ENCODE results near the gene CDK9.

DNA sequence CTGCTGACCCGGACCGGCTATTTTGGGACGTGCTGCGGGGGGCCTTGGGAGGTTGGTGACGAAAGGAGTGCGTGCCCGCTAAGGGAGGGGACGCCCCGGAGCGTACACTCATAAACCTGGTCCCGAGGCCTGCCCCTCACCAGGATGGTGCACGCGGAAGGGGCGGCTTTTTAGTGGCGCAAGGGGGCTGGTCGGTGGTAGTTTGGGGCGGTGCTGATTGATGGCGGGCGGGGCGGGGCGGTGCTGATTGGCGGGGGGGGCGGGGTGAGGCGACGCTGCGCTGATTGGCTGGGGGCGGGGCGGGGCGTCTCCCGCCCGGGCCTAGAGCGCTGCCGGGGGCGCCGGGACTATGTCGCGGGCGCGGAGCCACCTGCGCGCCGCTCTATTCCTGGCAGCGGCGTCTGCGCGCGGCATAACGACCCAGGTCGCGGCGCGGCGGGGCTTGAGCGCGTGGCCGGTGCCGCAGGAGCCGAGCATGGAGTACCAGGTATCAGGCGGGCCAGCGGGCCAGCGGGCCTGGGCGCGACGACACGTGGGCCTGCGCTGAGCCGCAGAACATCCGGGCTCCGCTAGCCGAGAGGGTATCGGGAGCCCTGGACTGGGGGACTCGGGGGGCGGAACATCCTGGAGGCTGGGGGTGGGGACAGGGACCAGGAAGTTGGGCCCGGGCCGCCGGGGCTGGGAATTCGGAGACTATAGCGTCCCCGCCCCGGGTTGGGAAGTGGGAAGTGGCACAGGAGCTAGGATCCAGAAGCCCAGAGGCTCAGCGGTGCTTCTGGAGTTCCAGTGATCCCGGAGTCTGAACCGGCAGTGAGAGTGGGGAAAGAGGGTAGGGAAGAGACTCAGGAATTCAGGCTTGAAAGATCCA lies 17.0 kb downstream of the CDK9 start, which contains the start of gene FPGS:
- TF ChIP-seq, protein P1, sequence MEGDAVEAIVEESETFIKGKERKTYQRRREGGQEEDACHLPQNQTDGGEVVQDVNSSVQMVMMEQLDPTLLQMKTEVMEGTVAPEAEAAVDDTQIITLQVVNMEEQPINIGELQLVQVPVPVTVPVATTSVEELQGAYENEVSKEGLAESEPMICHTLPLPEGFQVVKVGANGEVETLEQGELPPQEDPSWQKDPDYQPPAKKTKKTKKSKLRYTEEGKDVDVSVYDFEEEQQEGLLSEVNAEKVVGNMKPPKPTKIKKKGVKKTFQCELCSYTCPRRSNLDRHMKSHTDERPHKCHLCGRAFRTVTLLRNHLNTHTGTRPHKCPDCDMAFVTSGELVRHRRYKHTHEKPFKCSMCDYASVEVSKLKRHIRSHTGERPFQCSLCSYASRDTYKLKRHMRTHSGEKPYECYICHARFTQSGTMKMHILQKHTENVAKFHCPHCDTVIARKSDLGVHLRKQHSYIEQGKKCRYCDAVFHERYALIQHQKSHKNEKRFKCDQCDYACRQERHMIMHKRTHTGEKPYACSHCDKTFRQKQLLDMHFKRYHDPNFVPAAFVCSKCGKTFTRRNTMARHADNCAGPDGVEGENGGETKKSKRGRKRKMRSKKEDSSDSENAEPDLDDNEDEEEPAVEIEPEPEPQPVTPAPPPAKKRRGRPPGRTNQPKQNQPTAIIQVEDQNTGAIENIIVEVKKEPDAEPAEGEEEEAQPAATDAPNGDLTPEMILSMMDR (optimal IDR thresholded peaks at IDR 0.05 in 1 of 3, IDR thresholded peaks at IDR 0.05 in 1 of 3, conservative IDR thresholded peaks at IDR 0.05 in 1 of 3; ENCODE audit: extremely low read depth in 1 of 3, insufficient read depth in 2 of 3, low read length in 3 of 3): no peak
- no peak for TF ChIP-seq EZH2 (IDR thresholded peaks at IDR 0.05; ENCODE audit: low read length)
